Smooth muscle cell (in vitro differentiated cells): ENCODE measurements around the gene CCN5. TPM values are rescaled to one million over a fixed set of nuclear protein-coding genes. Genes with fewer than 3 reads are reported as not detected.

ENCODE experiments used
- DNase-seq: peaks from one replicate; lab custom pipeline; 2025; ENCODE audit not compliant: unreplicated experiment; lab: John Stamatoyannopoulos, UW
- H2AFZ ChIP-seq: fragments of 200-600 bp; sonication (generic); 2 replicates; pipeline ENCODE4 v1.6.0; 2016; ENCODE audit warnings: antibody characterized with exemption, low read depth, mild to moderate bottlenecking
- H3F3A ChIP-seq: fragments of 200-600 bp; sonication (generic); 2 replicates; pipeline ENCODE4 v1.6.0; 2017; ENCODE audit warnings: antibody characterized with exemption, low read depth
- H3K27ac ChIP-seq: fragments of 200-600 bp; sonication (generic); 2 replicates; pipeline ENCODE4 v1.5.1; 2016; ENCODE audit warnings: low read depth, mild to moderate bottlenecking
- H3K27me3 ChIP-seq: fragments of 200-600 bp; sonication (generic); 2 replicates; pipeline ENCODE4 v1.6.1; 2016; ENCODE audit warnings: low read depth, mild to moderate bottlenecking
- H3K36me3 ChIP-seq: fragments of 200-600 bp; sonication (generic); 2 replicates; pipeline ENCODE4 v1.5.1; 2016; ENCODE audit warnings: low read depth
- H3K4me1 ChIP-seq: fragments of 200-600 bp; sonication (generic); 2 replicates; pipeline ENCODE4 v1.5.1; 2016; ENCODE audit warnings: low read depth
- H3K4me2 ChIP-seq: fragments of 200-600 bp; sonication (generic); 2 replicates; pipeline ENCODE4 v1.6.0; 2016; ENCODE audit warnings: mild to moderate bottlenecking
- H3K4me3 ChIP-seq: fragments of 200-600 bp; sonication (generic); 2 replicates; pipeline ENCODE4 v1.5.1; 2016; ENCODE audit warnings: mild to moderate bottlenecking
- H3K79me2 ChIP-seq: fragments of 200-600 bp; sonication (generic); 2 replicates; pipeline ENCODE4 v1.6.0; 2016; ENCODE audit warnings: low read depth, mild to moderate bottlenecking
- H3K9ac ChIP-seq: fragments of 200-600 bp; sonication (generic); 2 replicates; pipeline ENCODE4 v1.6.0; 2016; ENCODE audit warnings: low read depth
- H3K9me3 ChIP-seq: fragments of 200-600 bp; sonication (generic); replicated peaks from 2 replicates; pipeline ENCODE4 v1.5.1; 2016; ENCODE audit warnings: low read depth
- H4K20me1 ChIP-seq: fragments of 200-600 bp; sonication (generic); 2 replicates; pipeline ENCODE4 v1.6.0; 2016; ENCODE audit warnings: low read depth
- CTCF ChIP-seq: fragments of 200-600 bp; sonication (generic); IDR thresholded peaks from 2 replicates; pipeline ENCODE4 v1.5.1; 2017; ENCODE audit warnings: borderline replicate concordance, mild to moderate bottlenecking, antibody characterized with exemption; ENCODE audit not compliant: insufficient read depth, poor library complexity, severe bottlenecking
- WGBS: methylation state at CpG from one replicate; pipeline ENCODE4 v1.1.7; 2016; ENCODE audit warnings: low lambda C conversion rate; 5-methylcytosine and 5-hydroxymethylcytosine counted together
- polyA plus RNA-seq: library from polyadenylated mRNA; unstranded; fragments of >200 nt; fragmentation: Nextera tagmentation; extraction: Ambion mirVana; gene quantifications from 2 replicates; pipeline ENCODE4 v1.2.1, GENCODE V29; 2016
- total RNA-seq: library from RNA; depleted of rRNA; stranded (reverse); fragments of >200 nt; gene quantifications from 2 replicates; pipeline ENCODE4 v1.2.3, GENCODE V29; 2014

Gene CCN5
- total and polyA plus RNA-seq, 2 experiments from 2014 or later = not detected

GRCh38 chr20:44728801-44729443 is 13.8 kb downstream of the CCN5 start:
- H2AFZ ChIP-seq = no peak overlapping the region
- H3K4me2 ChIP-seq = peak overlapping the region; percentile 45
- no peak for TF ChIP-seq CTCF
- H3F3A ChIP-seq = no peaks in the 10 kb centered on the region
- no peaks in the 10 kb centered on the region for H3K9me3 ChIP-seq
- H3K4me3 ChIP-seq = no peak overlapping the region
- DNase-seq = peak; percentile 13
- no peaks in the 10 kb centered on the region for H4K20me1 ChIP-seq
- H3K36me3 ChIP-seq = no peaks in the 10 kb centered on the region
- no peaks in the 10 kb centered on the region for H3K79me2 ChIP-seq
- 35% methylated on average over 9 of the region's 9 CpGs for WGBS
- H3K4me1 ChIP-seq = peaks cover 9% of the 10 kb centered on the region
- H3K9ac ChIP-seq = no peak overlapping the region
- no peak overlapping the region for H3K27ac ChIP-seq
- no peaks in the 10 kb centered on the region for H3K27me3 ChIP-seq

GRCh38 chr20:44730441-44730840 is 15.3 kb downstream of the CCN5 start:
- no peaks in the 10 kb centered on the region for H3K27me3 ChIP-seq
- no peak overlapping the region for H2AFZ ChIP-seq
- TF ChIP-seq CTCF = no peak
- H3K4me2 ChIP-seq = no peak overlapping the region
- H3K4me1 ChIP-seq = peaks cover 9% of the 10 kb centered on the region
- no peaks in the 10 kb centered on the region for H3F3A ChIP-seq
- WGBS = 26% methylated on average over 2 of the region's 2 CpGs
- no peaks in the 10 kb centered on the region for H4K20me1 ChIP-seq
- no peaks in the 10 kb centered on the region for H3K79me2 ChIP-seq
- no peaks in the 10 kb centered on the region for H3K9me3 ChIP-seq
- DNase-seq = no peak
- no peak overlapping the region for H3K4me3 ChIP-seq
- H3K9ac ChIP-seq = no peak overlapping the region
- no peaks in the 10 kb centered on the region for H3K36me3 ChIP-seq
- H3K27ac ChIP-seq = peak overlapping the region; percentile 62

- Histone ChIP-seq H3K36me3 (no peaks in the 10 kb centered on the region), H3F3A (no peaks in the 10 kb centered on the region), H3K27ac (no peak overlapping the region), H3K79me2 (no peaks in the 10 kb centered on the region), H3K9me3 (no peaks in the 10 kb centered on the region), H4K20me1 (no peaks in the 10 kb centered on the region), H3K4me1 (peaks cover 9% of the 10 kb centered on the region), H2AFZ (no peak overlapping the region), H3K4me3 (no peak overlapping the region), H3K27me3 (no peaks in the 10 kb centered on the region), H3K4me2 (no peak overlapping the region), H3K9ac (no peak overlapping the region)
- DNase-seq = no peak
- no peak for TF ChIP-seq CTCF
- 94% methylated on average over 8 of the region's 8 CpGs for WGBS
Measured at GRCh38 chr20:44731657-44732056, 16.5 kb downstream of the CCN5 start.

GRCh38 chr20:44732327-44732726 is 17.2 kb downstream of the CCN5 start:
- H3K4me1 ChIP-seq = peaks cover 9% of the 10 kb centered on the region
- no peak overlapping the region for H2AFZ ChIP-seq
- no peak overlapping the region for H3K9ac ChIP-seq
- no peaks in the 10 kb centered on the region for H3K27me3 ChIP-seq
- no peaks in the 10 kb centered on the region for H3K9me3 ChIP-seq
- no peaks in the 10 kb centered on the region for H3K79me2 ChIP-seq
- no peak overlapping the region for H3K27ac ChIP-seq
- no peak for TF ChIP-seq CTCF
- DNase-seq = no peak
- H3F3A ChIP-seq = no peaks in the 10 kb centered on the region
- no peaks in the 10 kb centered on the region for H3K36me3 ChIP-seq
- H3K4me2 ChIP-seq = no peak overlapping the region
- H3K4me3 ChIP-seq = no peak overlapping the region
- 61% methylated on average over 6 of the region's 6 CpGs for WGBS
- no peaks in the 10 kb centered on the region for H4K20me1 ChIP-seq
